HEK293T (cell line): ENCODE results near the gene NLRX1.
A peak's percentile ranks its signal among the peaks of the same experiment; 100 is the strongest.
"Not testable (repeated sequence)": the region's sequence is repeated elsewhere in the genome, so short reads cannot be mapped to it uniquely, and the experiment has no call there.

Experiments
- CTCF ChIA-PET: fragments of 350-600 bp; formaldehyde crosslinking; extraction: SDS; loops from one replicate; lab custom pipeline; 2021; ENCODE audit warnings: antibody characterized with exemption, inconsistent platforms; lab: Yijun Ruan, JAX
- POLR2A ChIA-PET: fragments of 350-600 bp; formaldehyde crosslinking; extraction: SDS; loops from one replicate; lab custom pipeline; 2020; ENCODE audit warnings: antibody characterized with exemption, inconsistent platforms; lab: Yijun Ruan, JAX
- DNase-seq: peaks from one replicate; pipeline ENCODE4 v3.0.0; 2012; ENCODE audit warnings: mixed read lengths; ENCODE audit errors: extremely low spot score
- ARNT ChIP-seq: fragments of 450-650 bp; IDR thresholded peaks from 2 replicates; pipeline ENCODE4 v1.6.1; 2017; ENCODE audit warnings: mild to moderate bottlenecking
- BHLHE40 ChIP-seq: fragments of 450-650 bp; IDR thresholded peaks from 2 replicates; pipeline ENCODE4 v1.6.1; 2016; ENCODE audit warnings: mild to moderate bottlenecking, moderate library complexity, borderline replicate concordance
- CTBP1 ChIP-seq: fragments of 450-650 bp; IDR thresholded peaks from 2 replicates; pipeline ENCODE4 v1.6.1; 2016; ENCODE audit warnings: borderline replicate concordance
- ELF4 ChIP-seq: fragments of 450-650 bp; IDR thresholded peaks from 2 replicates; pipeline ENCODE4 v1.6.1; 2017; ENCODE audit warnings: antibody characterized with exemption
- FOXA1 ChIP-seq: fragments of 450-650 bp; IDR thresholded peaks from 2 replicates; pipeline ENCODE4 v1.6.1; 2016; ENCODE audit warnings: mild to moderate bottlenecking
- FOXK2 ChIP-seq: fragments of 450-650 bp; IDR thresholded peaks from 2 replicates; pipeline ENCODE4 v1.6.1; 2016; ENCODE audit warnings: mild to moderate bottlenecking
- FOXM1 ChIP-seq: fragments of 450-650 bp; IDR thresholded peaks from 2 replicates; pipeline ENCODE4 v1.6.1; 2017; ENCODE audit warnings: mild to moderate bottlenecking, borderline replicate concordance
- HDGF ChIP-seq: fragments of 450-650 bp; IDR thresholded peaks from 2 replicates; pipeline ENCODE4 v1.6.1; 2017; ENCODE audit warnings: antibody characterized with exemption, borderline replicate concordance
- L3MBTL2 ChIP-seq: fragments of 450-650 bp; conservative IDR thresholded peaks from 2 replicates; pipeline ENCODE4 v1.6.1; 2016; ENCODE audit warnings: mild to moderate bottlenecking
- LEF1 ChIP-seq: fragments of 450-650 bp; IDR thresholded peaks from 2 replicates; pipeline ENCODE4 v1.6.1; 2017; ENCODE audit warnings: mild to moderate bottlenecking, borderline replicate concordance
- NFRKB ChIP-seq: fragments of 450-650 bp; IDR thresholded peaks from 2 replicates; pipeline ENCODE4 v1.6.1; 2016; ENCODE audit warnings: mild to moderate bottlenecking, moderate library complexity
- SP1 ChIP-seq: fragments of 450-650 bp; IDR thresholded peaks from 2 replicates; pipeline ENCODE4 v1.6.1; 2017
- SUZ12 ChIP-seq: fragments of 450-650 bp; IDR thresholded peaks from 2 replicates; pipeline ENCODE4 v1.6.1; 2016; ENCODE audit warnings: mild to moderate bottlenecking
- TARDBP ChIP-seq: fragments of 450-650 bp; IDR thresholded peaks from 2 replicates; pipeline ENCODE4 v1.6.1; 2016
- ZNF384 ChIP-seq: fragments of 450-650 bp; IDR thresholded peaks from 2 replicates; pipeline ENCODE4 v1.6.1; 2016
- TF ChIP-seq, protein P1 (sequence below): fragments of 450-650 bp; IDR thresholded peaks from 2 replicates; pipeline ENCODE4 v1.6.1; 2016

The NLRX1 gene

DNA sequence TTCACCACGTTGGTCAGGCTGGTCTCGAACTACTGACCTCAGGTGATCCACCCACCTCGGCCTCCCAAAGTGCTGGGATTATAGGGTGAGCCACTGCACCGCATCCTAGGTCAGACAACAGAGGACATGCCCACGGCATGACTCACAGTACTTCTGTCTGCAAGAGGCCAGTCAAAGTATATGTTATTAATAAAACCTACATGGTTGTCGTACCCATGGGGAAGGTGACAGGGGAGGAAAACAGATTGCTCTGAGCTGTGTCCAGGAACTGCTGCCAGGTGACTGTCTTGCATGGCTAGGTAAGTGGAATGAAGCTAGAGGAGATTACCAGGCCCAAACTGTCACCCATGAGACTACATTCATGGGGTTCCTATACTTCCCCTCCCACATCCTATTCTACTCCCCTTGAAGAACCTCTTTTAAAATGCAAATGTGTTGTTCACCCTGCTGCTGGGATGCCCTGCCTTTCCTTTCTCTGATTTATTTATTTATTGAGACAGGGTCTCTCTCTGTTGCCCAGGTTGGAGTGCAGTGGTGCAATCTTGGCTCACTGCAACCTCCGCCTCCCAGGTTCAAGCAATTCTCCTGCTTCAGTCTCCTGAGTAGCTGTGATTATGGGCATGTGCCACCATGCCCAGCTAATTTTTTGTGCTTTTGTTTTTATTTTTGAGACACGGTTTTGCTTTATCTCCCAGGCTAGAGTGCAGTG lies 2.0 kb upstream of the NLRX1 start:
- DNase-seq, result no peak
- CTCF ChIA-PET, result interaction anchor here (0.8 to 1.9 kb wide), 2 partner anchors 9 to 40 kb away, joined by 4 to 6 read pairs; no protein-coding TSS in a partner anchor
- TF ChIP-seq NFRKB (no peak), CTBP1 (no peak), BHLHE40 (no peak), FOXM1 (no peak), LEF1 (no peak), FOXA1 (no peak), ELF4 (no peak), SP1 (no peak), L3MBTL2 (no peak), ARNT (no peak), ZNF384 (no peak), HDGF (no peak), FOXK2 (no peak)
- POLR2A ChIA-PET, result interaction anchor here (1.6 kb wide), 1 partner anchor 15 kb away, joined by 3 read pairs; no protein-coding TSS in a partner anchor

DNA sequence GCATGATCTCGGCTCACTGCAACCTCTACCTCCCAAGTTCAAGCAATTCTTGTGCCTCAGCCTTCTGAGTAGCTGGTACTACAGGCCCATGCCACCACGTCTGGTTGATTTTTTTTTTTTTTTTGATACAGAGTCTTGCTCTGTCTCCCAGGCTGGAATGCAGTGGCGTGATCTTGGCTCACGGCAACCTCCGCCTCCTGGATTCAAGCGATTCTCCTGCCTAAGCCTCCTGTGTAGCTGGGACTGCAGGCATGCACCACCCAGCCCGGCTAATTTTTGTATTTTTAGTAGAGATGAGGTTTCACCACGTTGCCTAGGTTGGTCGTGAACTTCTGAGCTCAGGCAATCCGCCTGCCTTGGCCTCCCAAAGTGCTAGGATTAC lies 1.5 kb upstream of the NLRX1 start:
- POLR2A ChIA-PET, result interaction anchor here (1.6 kb wide), 1 partner anchor 15 kb away, joined by 3 read pairs; no protein-coding TSS in a partner anchor
- CTCF ChIA-PET, result interaction anchor here (0.8 to 1.9 kb wide), 2 partner anchors 10 to 39 kb away, joined by 4 to 6 read pairs; no protein-coding TSS in a partner anchor

DNA sequence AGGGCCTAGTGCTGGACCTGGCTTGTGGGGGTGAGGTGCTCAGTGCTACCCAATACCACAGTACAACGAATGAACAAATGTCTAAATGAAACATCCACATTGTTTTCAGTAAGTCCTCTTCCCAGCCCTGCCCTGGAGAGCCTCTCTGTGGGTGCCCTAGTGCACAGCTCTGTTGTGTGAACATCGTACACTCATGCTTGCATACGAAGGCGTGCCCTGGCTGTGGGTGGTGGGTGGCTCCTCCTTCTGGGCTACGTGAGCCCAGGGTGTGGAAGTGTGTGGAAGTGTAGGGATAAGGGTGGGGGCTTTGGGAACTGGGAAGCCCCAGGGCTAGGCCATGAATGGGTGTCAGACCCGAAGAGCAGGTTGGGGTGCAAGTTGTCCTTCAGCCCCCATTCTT lies 592 bp upstream of the NLRX1 start:
- POLR2A ChIA-PET, result interaction anchor here (1.6 to 1.7 kb wide), 2 partner anchors 8 to 14 kb away, joined by 3 to 5 read pairs; no protein-coding TSS in a partner anchor
- TF ChIP-seq ZNF384 (no peak), CTBP1 (no peak), ARNT (no peak), ELF4 (no peak)
- DNase-seq, result no peak
- CTCF ChIA-PET, result no interaction called here

More for the DNA sequence above, 1.5 kb upstream of the NLRX1 start:
- not testable (repeated sequence) for DNase-seq

DNA sequence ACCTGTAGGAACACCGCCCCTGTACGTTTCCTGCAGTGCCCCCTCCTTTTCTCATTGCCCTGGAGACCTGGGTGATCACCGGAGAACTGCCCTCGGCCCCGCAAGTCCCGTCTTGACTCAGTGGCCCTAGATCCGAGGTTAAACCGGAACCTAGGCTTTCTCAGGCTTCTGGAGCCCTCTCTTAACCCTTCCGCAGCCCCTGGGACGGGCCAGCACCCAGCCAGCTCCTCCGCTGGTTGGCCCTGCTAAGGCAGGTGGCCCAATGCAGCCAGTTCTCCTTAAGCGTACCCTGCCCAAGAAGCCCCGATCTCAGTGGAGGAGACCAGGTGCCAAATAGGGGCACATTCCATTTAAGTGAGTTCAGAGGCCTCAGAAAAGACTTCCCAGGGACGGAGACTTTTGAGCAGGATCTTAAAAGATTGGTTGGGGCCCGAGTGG lies 776 bp downstream of the NLRX1 start:
- no peak for TF ChIP-seq CTBP1
- TF ChIP-seq, protein P1, sequence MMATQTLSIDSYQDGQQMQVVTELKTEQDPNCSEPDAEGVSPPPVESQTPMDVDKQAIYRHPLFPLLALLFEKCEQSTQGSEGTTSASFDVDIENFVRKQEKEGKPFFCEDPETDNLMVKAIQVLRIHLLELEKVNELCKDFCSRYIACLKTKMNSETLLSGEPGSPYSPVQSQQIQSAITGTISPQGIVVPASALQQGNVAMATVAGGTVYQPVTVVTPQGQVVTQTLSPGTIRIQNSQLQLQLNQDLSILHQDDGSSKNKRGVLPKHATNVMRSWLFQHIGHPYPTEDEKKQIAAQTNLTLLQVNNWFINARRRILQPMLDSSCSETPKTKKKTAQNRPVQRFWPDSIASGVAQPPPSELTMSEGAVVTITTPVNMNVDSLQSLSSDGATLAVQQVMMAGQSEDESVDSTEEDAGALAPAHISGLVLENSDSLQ, result no peak
- no peak for TF ChIP-seq LEF1
- no peak for TF ChIP-seq ZNF384
- no peak for TF ChIP-seq FOXK2
- TF ChIP-seq L3MBTL2, result no peak
- no peak for TF ChIP-seq FOXM1
- TF ChIP-seq FOXA1, result no peak
- TF ChIP-seq ELF4, result no peak
- no peak for TF ChIP-seq SUZ12
- TF ChIP-seq TARDBP, result no peak
- TF ChIP-seq NFRKB, result no peak
- no peak for TF ChIP-seq SP1
- no peak for TF ChIP-seq ARNT
- TF ChIP-seq HDGF, result no peak
- TF ChIP-seq BHLHE40, result no peak
- POLR2A ChIA-PET, result interaction anchor here (0.5 to 1.8 kb wide), 15 partner anchors 9 to 74 kb away, joined by 3 to 10 read pairs (median 3); partner anchors contain the start of genes ABCG4, C2CD2L and CBL
- CTCF ChIA-PET, result interaction anchor here (0.6 to 1.7 kb wide), 7 partner anchors 11 to 138 kb away, joined by 3 to 14 read pairs (median 3); partner anchors contain the start of gene C2CD2L
- DNase-seq, result peak; percentile 49

DNA sequence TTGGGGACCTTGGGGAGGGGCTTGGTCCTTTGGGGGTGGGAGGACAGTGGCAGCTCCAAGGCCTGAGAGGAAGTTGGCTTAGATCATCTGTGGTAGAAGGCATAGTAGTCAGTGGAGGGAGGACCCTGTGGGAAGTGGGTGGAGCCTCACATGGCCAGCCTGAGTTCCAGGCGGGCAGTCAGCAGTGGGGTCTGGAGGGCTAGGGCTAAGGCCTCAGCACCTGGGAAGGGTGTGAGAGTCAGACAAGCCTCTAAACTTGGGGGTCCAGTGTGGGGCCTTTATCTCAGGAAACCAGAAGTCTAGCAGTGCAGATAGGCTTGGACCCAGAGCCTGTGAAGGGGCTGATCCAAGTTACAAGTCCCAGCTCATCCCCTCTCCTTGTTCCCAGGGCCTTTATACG lies 4.0 kb downstream of the NLRX1 start:
- POLR2A ChIA-PET, result interaction anchor here (1.6 kb wide), 1 partner anchor 11 kb away, joined by 4 read pairs; no protein-coding TSS in a partner anchor

DNA sequence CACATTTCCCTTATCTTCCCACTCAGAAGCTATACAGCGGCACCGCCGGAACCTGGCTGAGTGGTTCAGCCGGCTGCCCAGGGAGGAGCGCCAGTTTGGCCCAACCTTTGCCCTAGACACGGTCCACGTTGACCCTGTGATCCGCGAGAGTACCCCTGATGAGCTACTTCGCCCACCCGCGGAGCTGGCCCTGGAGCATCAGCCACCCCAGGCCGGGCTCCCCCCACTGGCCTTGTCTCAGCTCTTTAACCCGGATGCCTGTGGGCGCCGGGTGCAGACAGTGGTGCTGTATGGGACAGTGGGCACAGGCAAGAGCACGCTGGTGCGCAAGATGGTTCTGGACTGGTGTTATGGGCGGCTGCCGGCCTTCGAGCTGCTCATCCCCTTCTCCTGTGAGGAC lies 4.9 kb downstream of the NLRX1 start:
- TF ChIP-seq NFRKB (no peak), ELF4 (no peak), HDGF (no peak), BHLHE40 (no peak), LEF1 (no peak), SP1 (no peak), L3MBTL2 (no peak), FOXA1 (no peak), TARDBP (no peak), FOXM1 (no peak), ZNF384 (no peak), FOXK2 (no peak), ARNT (no peak), SUZ12 (no peak), CTBP1 (no peak)
- TF ChIP-seq, protein P1, result no peak
- CTCF ChIA-PET, result interaction anchor here (0.6 kb wide), 1 partner anchor 118 kb away, joined by 7 read pairs; no protein-coding TSS in a partner anchor
- DNase-seq, result no peak
- POLR2A ChIA-PET, result interaction anchor here (1.6 kb wide), 1 partner anchor 10 kb away, joined by 4 read pairs; no protein-coding TSS in a partner anchor

More for the DNA sequence above, 4.0 kb downstream of the NLRX1 start:
- no peak for TF ChIP-seq SP1
- TF ChIP-seq LEF1, result no peak
- TF ChIP-seq ELF4, result no peak
- no peak for TF ChIP-seq ZNF384
- TF ChIP-seq, protein P1, result no peak
- TF ChIP-seq HDGF, result no peak
- TF ChIP-seq NFRKB, result no peak
- no peak for TF ChIP-seq CTBP1
- DNase-seq, result no peak
- CTCF ChIA-PET, result no interaction called here
